ENCODE results near the gene CT47A7. TPM values are rescaled to one million over a fixed set of nuclear protein-coding genes. Genes with fewer than 3 reads are reported as not detected.
"Not testable (repeated sequence)": the region's sequence is repeated elsewhere in the genome, so short reads cannot be mapped to it uniquely, and the experiment has no call there.

Gene CT47A7
- not detected for total RNA-seq

GRCh38 chrX:120956500-120956899 lies at the start of gene CT47A7:
CT47A7 (minus strand) TSS chrX:120956600; CDS start chrX:120956345, 255 bp downstream.
- H3K36me3 ChIP-seq; H3K9me3 ChIP-seq; intact Hi-C loops (cut with DNase I; ENCODE audit: low total_unique reads); DNase-seq; H3K4me1 ChIP-seq; in situ Hi-C loops (cut with MboI; ENCODE audit: low sequenced_read_pairs in 4 of 4); H3K27ac ChIP-seq; H3K4me3 ChIP-seq; ATAC-seq; H3K27me3 ChIP-seq: not testable (repeated sequence)

- DNase-seq (no peak), ATAC-seq (no peak)
- H3K4me3 ChIP-seq: no peak overlapping the region
- H3K27ac ChIP-seq: no peak overlapping the region
- no peak for TF ChIP-seq CTCF (IDR thresholded peaks at IDR 0.05 in 4 of 5, conservative IDR thresholded peaks at IDR 0.05 in 1 of 5)
- no peak for TF ChIP-seq POLR2A (IDR thresholded peaks at IDR 0.05)
- in situ Hi-C loops (cut with MboI; ENCODE audit: low sequenced_read_pairs in 4 of 4): no loop called here
- no peaks in the 10 kb centered on the region for H3K9me3 ChIP-seq
- intact Hi-C loops (cut with DNase I; ENCODE audit: low total_unique reads): no loop called here
- H3K36me3 ChIP-seq: no peaks in the 10 kb centered on the region
- H3K27me3 ChIP-seq: no peaks in the 10 kb centered on the region
- H3K4me1 ChIP-seq: no peaks in the 10 kb centered on the region
Measured at GRCh38 chrX:121000589-121000988, 44.2 kb upstream of the CT47A7 start.

- TF ChIP-seq POLR2A (IDR thresholded peaks at IDR 0.05) (no peak), CTCF (IDR thresholded peaks at IDR 0.05 in 4 of 5, conservative IDR thresholded peaks at IDR 0.05 in 1 of 5) (no peak)
- intact Hi-C loops (cut with DNase I; ENCODE audit: low total_unique reads) (no loop called here), in situ Hi-C loops (cut with MboI; ENCODE audit: low sequenced_read_pairs in 4 of 4) (no loop called here)
- Histone ChIP-seq H3K27ac (no peak overlapping the region), H3K9me3 (no peaks in the 10 kb centered on the region), H3K36me3 (no peaks in the 10 kb centered on the region), H3K27me3 (no peaks in the 10 kb centered on the region), H3K4me3 (no peak overlapping the region), H3K4me1 (no peaks in the 10 kb centered on the region)
- DNase-seq (no peak), ATAC-seq (no peak)
Measured at GRCh38 chrX:120999413-120999812, 43.0 kb upstream of the CT47A7 start.

GRCh38 chrX:120985660-120986059 lies 29.3 kb upstream of the CT47A7 start, which contains the start of gene CT47A1:
CT47A1 (minus strand) TSS chrX:120985760; CDS start chrX:120985529, 231 bp downstream.
- DNase-seq; H3K27me3 ChIP-seq; intact Hi-C loops (cut with DNase I; ENCODE audit: low total_unique reads); H3K36me3 ChIP-seq; H3K9me3 ChIP-seq; H3K27ac ChIP-seq; H3K4me1 ChIP-seq; in situ Hi-C loops (cut with MboI; ENCODE audit: low sequenced_read_pairs in 4 of 4); ATAC-seq; H3K4me3 ChIP-seq: not testable (repeated sequence)

Other genes starting within 250 kb of the CT47A7 start
- gene CT47B1, start 80.7 kb downstream of the CT47A7 start, total RNA-seq: not detected
- gene CT47A11, start 19.4 kb downstream of the CT47A7 start, total RNA-seq: not detected
- gene CT47A10, start 14.6 kb downstream of the CT47A7 start, total RNA-seq: not detected
- gene CT47A9, start 9.7 kb downstream of the CT47A7 start, total RNA-seq: not detected
- gene CT47A8, start 4.9 kb downstream of the CT47A7 start, total RNA-seq: not detected
- not detected for gene CT47A6, start 4.9 kb upstream of the CT47A7 start, total RNA-seq
- not detected for gene CT47A5, start 9.7 kb upstream of the CT47A7 start, total RNA-seq
- not detected for gene CT47A4, start 14.6 kb upstream of the CT47A7 start, total RNA-seq
- gene CT47A3, start 19.5 kb upstream of the CT47A7 start, total RNA-seq: not detected
- gene CT47A2, start 24.3 kb upstream of the CT47A7 start, total RNA-seq: not detected
- gene CT47A1, start 29.2 kb upstream of the CT47A7 start, total RNA-seq: not detected
- 1 to 10 TPM in 1 of 4 donors, under 1 TPM in 2, not detected in 1; 0.51 to 1.2 (median 0.62) TPM for gene GLUD2, start 91.0 kb upstream of the CT47A7 start, total RNA-seq